Measurements from ENCODE around the gene C12orf60. TPM values are rescaled to one million over a fixed set of nuclear protein-coding genes. Genes with fewer than 3 reads are reported as not detected.

C12orf60 gene
- polyA plus RNA-seq, 3 donors = 0.11 to 0.46 TPM; not detected in 1

- H3K4me2 ChIP-seq (replicated peaks; ENCODE audit: extremely low read depth, low read length, poor library complexity, severe bottlenecking) = no peak overlapping the region
- H3K9me3 ChIP-seq (replicated peaks in 1 of 2; ENCODE audit: control insufficient read depth in 1 of 2, insufficient read depth in 1 of 2, low read length in 2 of 2) = peaks cover 5 to 7% of the 10 kb centered on the region in 2 donors
- no peak for DNase-seq
- Mint-ChIP-seq H3K27ac (no peak overlapping the region), H3K4me3 (no peak overlapping the region), H3K36me3 (no peaks in the 10 kb centered on the region), H3K4me1 (no peaks in the 10 kb centered on the region), H3K27me3 (ENCODE audit: low read depth in 3 of 3) (no peaks in the 10 kb centered on the region), H3K9me3 (peaks cover 13 to 40% (median 29%) of the 10 kb centered on the region in 7 donors)
- no peaks in the 10 kb centered on the region for H3K4me1 ChIP-seq (ENCODE audit: control insufficient read depth in 1 of 2, insufficient read depth in 2 of 2, low read length in 2 of 2)
- no peak overlapping the region for H3K9ac ChIP-seq (ENCODE audit: insufficient read depth, low read length, poor library complexity, severe bottlenecking)
- no peak overlapping the region for H3K4me3 ChIP-seq (replicated peaks in 1 of 3; ENCODE audit: low read depth in 2 of 3, low read length in 3 of 3)
- H3K27me3 ChIP-seq (ENCODE audit: control insufficient read depth in 2 of 2, insufficient read depth in 2 of 2, low read length in 2 of 2) = no peaks in the 10 kb centered on the region
- H2AFZ ChIP-seq (ENCODE audit: insufficient read depth, low read depth, low read length, poor library complexity, severe bottlenecking) = no peak overlapping the region
- no peak for TF ChIP-seq CTCF (IDR thresholded peaks at IDR 0.05)
- no peaks in the 10 kb centered on the region for H4K20me1 ChIP-seq (ENCODE audit: insufficient read depth, low read length)
- H3K36me3 ChIP-seq (replicated peaks in 1 of 2; ENCODE audit: control insufficient read depth in 1 of 2, insufficient read depth in 2 of 2, low read length in 2 of 2) = no peaks in the 10 kb centered on the region
- no peak overlapping the region for H3K27ac ChIP-seq (ENCODE audit: low read depth in 1 of 2, low read length in 2 of 2)
- H3K79me2 ChIP-seq (ENCODE audit: insufficient read depth, low read length) = no peaks in the 10 kb centered on the region
- intact Hi-C loops (cut with micrococcal nuclease) = no loop called here
These were observed 57.0 kb downstream of the C12orf60 start for GRCh38 chr12:14860490-14860889.

GRCh38 chr12:14868916-14869506 lies 65.5 kb downstream of the C12orf60 start:
- H2AFZ ChIP-seq (ENCODE audit: insufficient read depth, low read depth, low read length, poor library complexity, severe bottlenecking) = no peak overlapping the region
- H3K27me3 ChIP-seq (ENCODE audit: control insufficient read depth in 2 of 2, insufficient read depth in 2 of 2, low read length in 2 of 2) = no peaks in the 10 kb centered on the region
- no peak overlapping the region for H3K4me3 ChIP-seq (replicated peaks in 1 of 3; ENCODE audit: low read depth in 2 of 3, low read length in 3 of 3)
- no peak for DNase-seq
- no peak overlapping the region for H3K4me2 ChIP-seq (replicated peaks; ENCODE audit: extremely low read depth, low read length, poor library complexity, severe bottlenecking)
- intact Hi-C loops (cut with micrococcal nuclease) = no loop called here
- 100% methylated on average over 2 of the region's 3 CpGs for whole genome bisulfite sequencing (ENCODE audit: insufficient coverage)
- Mint-ChIP-seq H3K36me3 (no peaks in the 10 kb centered on the region), H3K9me3 (peaks cover 11 to 27% (median 19%) of the 10 kb centered on the region in 7 donors), H3K4me3 (no peak overlapping the region), H3K27me3 (ENCODE audit: low read depth in 3 of 3) (no peaks in the 10 kb centered on the region), H3K4me1 (peaks cover 3% of the 10 kb centered on the region), H3K27ac (no peak overlapping the region)
- H3K36me3 ChIP-seq (replicated peaks in 1 of 2; ENCODE audit: control insufficient read depth in 1 of 2, insufficient read depth in 2 of 2, low read length in 2 of 2) = no peaks in the 10 kb centered on the region
- H4K20me1 ChIP-seq (ENCODE audit: insufficient read depth, low read length) = no peaks in the 10 kb centered on the region
- H3K27ac ChIP-seq (ENCODE audit: low read depth in 1 of 2, low read length in 2 of 2) = no peak overlapping the region
- H3K4me1 ChIP-seq (ENCODE audit: control insufficient read depth in 1 of 2, insufficient read depth in 2 of 2, low read length in 2 of 2) = no peaks in the 10 kb centered on the region
- no peak overlapping the region for H3K9ac ChIP-seq (ENCODE audit: insufficient read depth, low read length, poor library complexity, severe bottlenecking)
- TF ChIP-seq CTCF (IDR thresholded peaks at IDR 0.05) = no peak
- H3K79me2 ChIP-seq (ENCODE audit: insufficient read depth, low read length) = no peaks in the 10 kb centered on the region
- H3K9me3 ChIP-seq (replicated peaks in 1 of 2; ENCODE audit: control insufficient read depth in 1 of 2, insufficient read depth in 1 of 2, low read length in 2 of 2) = peaks cover 4 to 18% of the 10 kb centered on the region in 2 donors

All from CD14-positive monocyte (primary cell).